Parathyroid adenoma (tissue), 2 donors: ENCODE measurements around the gene ZFHX3.

Experiments used
- H2AFZ ChIP-seq: fragments of 300-600 bp; sonication (generic); one replicate; pipeline ENCODE4 v1.7.0; 2017; ENCODE audit warnings: antibody characterized with exemption, mild to moderate bottlenecking
- H3K27ac ChIP-seq: fragments of 300-600 bp; sonication (generic); one replicate; pipeline ENCODE4 v1.7.0; 2017
- H3K27me3 ChIP-seq: fragments of 300-600 bp; sonication (generic); one replicate; pipeline ENCODE4 v1.7.0; 2017; ENCODE audit warnings: low read length; ENCODE audit not compliant: control insufficient read depth, insufficient read depth
- H3K36me3 ChIP-seq: fragments of 300-600 bp; sonication (generic); one replicate; pipeline ENCODE4 v1.7.0; 2017; ENCODE audit warnings: low read length; ENCODE audit not compliant: control insufficient read depth, insufficient read depth
- H3K4me1 ChIP-seq: fragments of 300-600 bp; sonication (generic); one replicate; pipeline ENCODE4 v1.7.0; 2017; ENCODE audit warnings: control low read depth
- H3K4me2 ChIP-seq: fragments of 300-600 bp; sonication (generic); one replicate; pipeline ENCODE4 v1.7.0; 2017; ENCODE audit warnings: low read length
- H3K4me3 ChIP-seq: fragments of 300-600 bp; sonication (generic); one replicate; pipeline ENCODE4 v1.7.0; 2017; ENCODE audit warnings: low read depth, low read length
- H3K79me2 ChIP-seq: fragments of 300-600 bp; sonication (generic); one replicate; pipeline ENCODE4 v1.7.0; 2017; ENCODE audit warnings: control low read depth
- H3K9ac ChIP-seq: fragments of 300-600 bp; sonication (generic); one replicate; pipeline ENCODE4 v1.7.0; 2017; ENCODE audit warnings: mild to moderate bottlenecking
- H3K9me3 ChIP-seq: fragments of 300-600 bp; sonication (generic); one replicate; pipeline ENCODE4 v1.7.0; 2017; ENCODE audit warnings: low read length; ENCODE audit not compliant: control insufficient read depth
- CTCF ChIP-seq: fragments of 300-600 bp; sonication (generic); IDR thresholded peaks from one replicate; pipeline ENCODE4 v1.7.0; 2017; ENCODE audit warnings: antibody characterized with exemption, mild to moderate bottlenecking
- donor health status: primary hyperparathyroidism.

Gene ZFHX3

GRCh38 chr16:73094371-73094770 is 46.4 kb upstream of the ZFHX3 start:
- H3K4me1 ChIP-seq: no peaks in the 10 kb centered on the region
- H3K79me2 ChIP-seq: no peaks in the 10 kb centered on the region
- no peak overlapping the region for H3K27ac ChIP-seq
- H3K9ac ChIP-seq: no peak overlapping the region
- no peak overlapping the region for H3K4me2 ChIP-seq
- H3K4me3 ChIP-seq: no peak overlapping the region
- TF ChIP-seq CTCF: no peak
- H3K9me3 ChIP-seq: no peaks in the 10 kb centered on the region
- no peaks in the 10 kb centered on the region for H3K36me3 ChIP-seq
- H3K27me3 ChIP-seq: no peaks in the 10 kb centered on the region
- H2AFZ ChIP-seq: no peak overlapping the region

GRCh38 chr16:73093146-73094144 is 45.5 kb upstream of the ZFHX3 start:
- no peaks in the 10 kb centered on the region for H3K9me3 ChIP-seq
- no peak overlapping the region for H3K9ac ChIP-seq
- H3K4me3 ChIP-seq: no peak overlapping the region
- no peak overlapping the region for H3K27ac ChIP-seq
- H3K79me2 ChIP-seq: no peaks in the 10 kb centered on the region
- TF ChIP-seq CTCF: no peak
- no peaks in the 10 kb centered on the region for H3K36me3 ChIP-seq
- no peak overlapping the region for H2AFZ ChIP-seq
- H3K27me3 ChIP-seq: no peaks in the 10 kb centered on the region
- no peak overlapping the region for H3K4me2 ChIP-seq
- no peaks in the 10 kb centered on the region for H3K4me1 ChIP-seq

GRCh38 chr16:73092236-73092781 is 44.4 kb upstream of the ZFHX3 start:
- no peak overlapping the region for H3K9ac ChIP-seq
- H3K36me3 ChIP-seq: no peaks in the 10 kb centered on the region
- no peak for TF ChIP-seq CTCF
- H3K9me3 ChIP-seq: no peaks in the 10 kb centered on the region
- no peaks in the 10 kb centered on the region for H3K79me2 ChIP-seq
- H3K4me3 ChIP-seq: no peak overlapping the region
- no peak overlapping the region for H3K4me2 ChIP-seq
- no peak overlapping the region for H3K27ac ChIP-seq
- H3K4me1 ChIP-seq: no peaks in the 10 kb centered on the region
- no peak overlapping the region for H2AFZ ChIP-seq
- no peaks in the 10 kb centered on the region for H3K27me3 ChIP-seq

- H3K4me2 ChIP-seq: no peak overlapping the region
- H3K4me1 ChIP-seq: no peaks in the 10 kb centered on the region
- no peaks in the 10 kb centered on the region for H3K36me3 ChIP-seq
- no peak overlapping the region for H3K9ac ChIP-seq
- no peak for TF ChIP-seq CTCF
- no peaks in the 10 kb centered on the region for H3K9me3 ChIP-seq
- no peaks in the 10 kb centered on the region for H3K27me3 ChIP-seq
- no peak overlapping the region for H3K27ac ChIP-seq
- H3K4me3 ChIP-seq: no peak overlapping the region
- H2AFZ ChIP-seq: no peak overlapping the region
- no peaks in the 10 kb centered on the region for H3K79me2 ChIP-seq
These were observed 43.2 kb upstream of the ZFHX3 start for GRCh38 chr16:73091174-73091573.
